ENCODE measurements around the gene UBE2G1. TPM values are rescaled to one million over a fixed set of nuclear protein-coding genes. Genes with fewer than 3 reads are reported as not detected.
A peak's percentile ranks its signal among the peaks of the same experiment; 100 is the strongest.

Gene UBE2G1, protein sequence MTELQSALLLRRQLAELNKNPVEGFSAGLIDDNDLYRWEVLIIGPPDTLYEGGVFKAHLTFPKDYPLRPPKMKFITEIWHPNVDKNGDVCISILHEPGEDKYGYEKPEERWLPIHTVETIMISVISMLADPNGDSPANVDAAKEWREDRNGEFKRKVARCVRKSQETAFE
- total RNA-seq: 61.4 and 65.1 TPM in 2 replicates
- long read RNA-seq, partial matches to known transcripts: 2 of 15 reads
- long read RNA-seq, other reads (novel, unspliced or antisense): 12 of 15 reads

DNA sequence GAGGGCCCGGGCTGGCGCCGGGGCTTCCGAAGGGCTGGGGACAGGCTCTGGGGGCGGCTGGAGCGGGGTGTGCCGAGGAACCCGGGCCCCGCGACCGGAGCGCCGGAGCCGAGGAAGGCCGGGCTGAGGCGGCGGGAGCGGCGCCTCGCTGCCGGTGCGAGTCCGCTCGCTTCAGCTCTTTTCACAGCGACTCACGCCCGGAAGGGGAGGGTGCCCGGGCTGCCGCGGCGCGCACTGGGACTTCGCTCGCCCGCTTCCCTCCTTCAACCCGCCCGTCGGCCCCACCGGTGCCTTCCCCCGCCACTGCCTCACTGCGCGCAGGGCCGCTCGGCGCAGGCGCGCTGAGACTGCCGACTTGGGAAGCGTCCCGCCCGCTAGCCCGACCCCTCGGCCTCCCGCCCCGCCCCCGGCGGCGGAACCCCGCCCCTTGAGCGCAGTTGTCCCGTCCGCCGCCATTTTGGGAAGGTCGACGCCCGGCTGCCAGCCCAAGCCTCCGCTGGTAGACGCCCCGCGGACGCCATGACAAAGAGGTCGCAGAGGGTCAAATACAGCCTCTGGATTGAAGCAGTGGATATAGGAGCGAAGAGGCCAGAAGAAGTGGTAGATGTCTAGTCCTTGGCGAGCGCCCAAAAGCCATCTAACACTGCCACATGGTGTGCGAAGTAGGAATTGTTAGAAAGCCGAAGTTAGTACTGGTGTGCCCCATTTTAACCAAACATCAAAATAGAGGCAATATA lies at the start of gene UBE2G1:
Gene UBE2G1 (minus strand): TSS at position 349 of the 737 bp plus-strand sequence. CDS start 359 bp downstream, outside the sequence.
- no peaks in the 10 kb centered on the region for H3K9me3 Mint-ChIP-seq (ENCODE audit: unreplicated experiment)
- peaks cover 23% of the 10 kb centered on the region for H3K4me1 Mint-ChIP-seq (ENCODE audit: unreplicated experiment)
- H3K27ac Mint-ChIP-seq (ENCODE audit: unreplicated experiment): peak within 1 kb of the TSS; percentile 98
- no peaks in the 10 kb centered on the region for H3K27me3 Mint-ChIP-seq (ENCODE audit: unreplicated experiment)
- peak; percentile 55 for TF ChIP-seq CTCF (IDR thresholded peaks at IDR 0.05)
- H3K36me3 Mint-ChIP-seq (ENCODE audit: unreplicated experiment): no peaks in the 10 kb centered on the region
- peak; percentile 99 for DNase-seq (ENCODE audit: extremely low spot score, unreplicated experiment)
- H3K4me3 Mint-ChIP-seq (ENCODE audit: unreplicated experiment): peak within 1 kb of the TSS; percentile 74

- peak; percentile 89 for TF ChIP-seq CTCF (IDR thresholded peaks at IDR 0.05)
- Mint-ChIP-seq H3K4me1 (ENCODE audit: unreplicated experiment) (peaks cover 4% of the 10 kb centered on the region), H3K36me3 (ENCODE audit: unreplicated experiment) (no peaks in the 10 kb centered on the region), H3K27me3 (ENCODE audit: unreplicated experiment) (no peaks in the 10 kb centered on the region), H3K27ac (ENCODE audit: unreplicated experiment) (no peak overlapping the region), H3K4me3 (ENCODE audit: unreplicated experiment) (peak overlapping the region; percentile 26), H3K9me3 (ENCODE audit: unreplicated experiment) (no peaks in the 10 kb centered on the region)
- DNase-seq (ENCODE audit: extremely low spot score, unreplicated experiment): peak; percentile 97
Observed at GRCh38 chr17:4412933-4413831, 46.7 kb upstream of the UBE2G1 start.

DNA sequence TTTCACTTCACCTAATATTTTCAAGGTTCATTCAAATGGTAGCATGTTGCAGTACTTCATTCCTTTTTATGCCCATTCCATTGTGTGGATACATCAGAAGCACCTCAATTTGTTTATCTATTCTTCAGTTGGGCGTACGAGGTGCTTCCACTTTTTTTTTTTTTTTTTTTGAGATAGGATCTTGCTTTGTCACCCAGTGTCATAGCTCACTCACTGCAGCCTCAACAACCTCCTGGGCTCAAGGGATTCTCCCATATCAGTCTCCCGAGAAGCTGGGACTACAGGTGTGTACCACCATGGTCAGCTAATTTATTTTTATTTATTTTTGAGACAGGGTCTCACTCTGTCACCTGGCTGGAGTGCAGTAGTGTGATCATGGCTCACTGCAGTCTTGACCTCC lies 44.7 kb upstream of the UBE2G1 start:
- DNase-seq (ENCODE audit: extremely low spot score, unreplicated experiment): no peak
- no peaks in the 10 kb centered on the region for H3K36me3 Mint-ChIP-seq (ENCODE audit: unreplicated experiment)
- H3K4me1 Mint-ChIP-seq (ENCODE audit: unreplicated experiment): peaks cover 4% of the 10 kb centered on the region
- no peak for TF ChIP-seq CTCF (IDR thresholded peaks at IDR 0.05)
- H3K9me3 Mint-ChIP-seq (ENCODE audit: unreplicated experiment): no peaks in the 10 kb centered on the region
- no peak overlapping the region for H3K27ac Mint-ChIP-seq (ENCODE audit: unreplicated experiment)
- H3K4me3 Mint-ChIP-seq (ENCODE audit: unreplicated experiment): no peak overlapping the region
- H3K27me3 Mint-ChIP-seq (ENCODE audit: unreplicated experiment): no peaks in the 10 kb centered on the region

- H3K27me3 Mint-ChIP-seq (ENCODE audit: unreplicated experiment): no peaks in the 10 kb centered on the region
- no peak overlapping the region for H3K27ac Mint-ChIP-seq (ENCODE audit: unreplicated experiment)
- no peak overlapping the region for H3K4me3 Mint-ChIP-seq (ENCODE audit: unreplicated experiment)
- DNase-seq (ENCODE audit: extremely low spot score, unreplicated experiment): no peak
- TF ChIP-seq CTCF (IDR thresholded peaks at IDR 0.05): no peak
- peaks cover 4% of the 10 kb centered on the region for H3K4me1 Mint-ChIP-seq (ENCODE audit: unreplicated experiment)
- H3K36me3 Mint-ChIP-seq (ENCODE audit: unreplicated experiment): no peaks in the 10 kb centered on the region
- H3K9me3 Mint-ChIP-seq (ENCODE audit: unreplicated experiment): no peaks in the 10 kb centered on the region
Observed at GRCh38 chr17:4409659-4410058, 43.2 kb upstream of the UBE2G1 start.

All from osteocyte (in vitro differentiated cells).